ENCODE data around the gene AGPAT2. TPM values are rescaled to one million over a fixed set of nuclear protein-coding genes. Genes with fewer than 3 reads are reported as not detected.

Gene AGPAT2
- total RNA-seq, 4 donors from 2014 or later, result 66.2 to 80.6 (median 75.8) TPM

- no peak for DNase-seq
- TF ChIP-seq CTCF (IDR thresholded peaks at IDR 0.05) (no peak), POLR2A (IDR thresholded peaks at IDR 0.05) (no peak)
- Histone ChIP-seq H3K27me3 (peaks cover 0 to 50% (median 0%) of the 10 kb centered on the region in 4 donors), H3K4me1 (peaks cover 36 to 71% (median 38%) of the 10 kb centered on the region in 3 donors), H3K4me3 (no peak overlapping the region), H3K9me3 (no peaks in the 10 kb centered on the region), H3K36me3 (peaks cover 0 to 12% (median 3%) of the 10 kb centered on the region in 3 donors), H3K27ac (no peak overlapping the region)
- intact Hi-C loops (cut with DNase I), result no loop called here
- 65% methylated on average over 7 of the region's 16 CpGs; no CpG with 5 or more reads in 1 of the 2 donors for WGBS, 2 donors
Measured at GRCh38 chr9:136717399-136717798, 30.1 kb upstream of the AGPAT2 start.

DNA sequence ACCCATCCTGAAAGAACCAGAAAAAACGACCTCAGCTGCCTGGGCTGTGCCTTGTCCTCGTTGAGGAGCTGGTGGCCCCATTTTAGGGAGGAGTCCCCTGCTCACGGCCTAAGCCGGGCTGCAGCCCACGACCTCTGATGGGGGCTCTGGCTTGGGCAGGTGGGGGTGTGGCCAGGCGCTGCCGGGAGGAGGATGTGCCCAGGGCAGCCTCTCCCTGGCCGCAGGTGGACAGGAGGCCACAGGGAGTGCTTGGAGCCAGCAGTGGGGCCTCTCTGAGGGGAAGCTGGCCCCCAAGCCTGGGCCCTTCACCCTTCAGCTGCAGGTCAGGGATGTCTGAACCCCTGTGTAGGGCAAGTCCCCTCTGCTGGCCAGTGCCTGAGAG, 27.6 kb upstream of the AGPAT2 start:
- peaks cover 0 to 66% (median 3%) of the 10 kb centered on the region in 4 donors for H3K27me3 ChIP-seq
- no peak for DNase-seq
- 60% methylated on average over 1 of the region's 8 CpGs; no CpG with 5 or more reads in 1 of the 2 donors for WGBS, 2 donors

GRCh38 chr9:136714096-136714892, 27.0 kb upstream of the AGPAT2 start:
- no peak for DNase-seq
- Histone ChIP-seq H3K4me3 (peak overlapping the region in 2 of 4 donors; percentile 53 to 68), H3K27ac (peak overlapping the region; percentile 9 to 75 (median 66)), H3K9me3 (no peaks in the 10 kb centered on the region), H3K4me1 (peaks cover 13 to 50% (median 14%) of the 10 kb centered on the region in 3 donors), H3K36me3 (no peaks in the 10 kb centered on the region), H3K27me3 (peaks cover 0 to 71% (median 3%) of the 10 kb centered on the region in 4 donors)
- no peak for TF ChIP-seq POLR2A (IDR thresholded peaks at IDR 0.05)
- TF ChIP-seq CTCF (IDR thresholded peaks at IDR 0.05), result no peak
- 34 to 56% methylated on average over 8 to 10 of the region's 17 CpGs for WGBS, 2 donors
- intact Hi-C loops (cut with DNase I), result no loop called here

More for the DNA sequence above, 27.6 kb upstream of the AGPAT2 start:
- Histone ChIP-seq H3K27ac (peak overlapping the region; percentile 42 to 75 (median 66)), H3K36me3 (no peaks in the 10 kb centered on the region), H3K4me3 (no peak overlapping the region), H3K9me3 (no peaks in the 10 kb centered on the region), H3K4me1 (peaks cover 19 to 55% (median 19%) of the 10 kb centered on the region in 3 donors)
- intact Hi-C loops (cut with DNase I), result no loop called here
- TF ChIP-seq POLR2A (IDR thresholded peaks at IDR 0.05), result no peak
- no peak for TF ChIP-seq CTCF (IDR thresholded peaks at IDR 0.05)

DNA sequence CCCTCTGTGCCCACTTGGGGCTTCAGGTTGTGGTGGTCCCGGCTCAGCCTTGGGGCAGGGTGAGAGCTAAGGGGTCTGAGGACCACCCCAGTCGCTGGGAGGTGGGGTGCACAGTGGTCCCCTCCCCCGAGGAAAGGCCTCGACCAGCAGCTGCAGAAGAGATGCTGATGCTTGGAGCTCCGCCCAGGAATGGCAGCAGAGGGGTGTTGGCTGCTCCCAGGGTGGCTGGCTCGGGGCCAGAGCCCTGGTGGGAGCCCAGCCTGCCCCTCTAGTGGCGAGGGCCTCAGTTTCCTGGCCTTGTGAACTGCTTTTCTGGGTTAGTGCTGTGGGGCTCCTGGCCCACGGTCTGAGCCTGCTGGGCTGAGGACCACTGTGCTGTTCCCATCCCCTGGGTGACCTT, 26.3 kb upstream of the AGPAT2 start:
- no peak for TF ChIP-seq POLR2A (IDR thresholded peaks at IDR 0.05)
- TF ChIP-seq CTCF (IDR thresholded peaks at IDR 0.05), result no peak
- whole genome bisulfite sequencing, 2 donors, result 20% methylated on average over 1 of the region's 8 CpGs; no CpG with 5 or more reads in 1 of the 2 donors
- no peak for DNase-seq
- Histone ChIP-seq H3K27me3 (peaks cover 0 to 71% (median 3%) of the 10 kb centered on the region in 4 donors), H3K36me3 (no peaks in the 10 kb centered on the region), H3K27ac (peak overlapping the region in 3 of 4 donors; percentile 16 to 75 (median 66)), H3K9me3 (no peaks in the 10 kb centered on the region), H3K4me1 (peaks cover 7 to 42% (median 12%) of the 10 kb centered on the region in 3 donors), H3K4me3 (peak overlapping the region in 3 of 4 donors; percentile 42 to 68 (median 53))
- intact Hi-C loops (cut with DNase I), result no loop called here
